K562 (cell line): ENCODE measurements around the gene ITPKB.
"Not testable (repeated sequence)": the region's sequence is repeated elsewhere in the genome, so short reads cannot be mapped to it uniquely, and the experiment has no call there.

Experiments
- CTCF ChIP-seq, 3 experiments: IDR thresholded peaks in 2 of 3; conservative IDR thresholded peaks in 1 of 3; 2 replicates each; pipeline ENCODE4 v1.5.1; 2011 to 2012; ENCODE audit warnings: low read length in 3 of 3, mild to moderate bottlenecking in 3 of 3, control low read depth in 2 of 3, improper control_type of control experiment in 1 of 3, inconsistent platforms in 1 of 3, low read depth in 1 of 3, mixed read lengths in 1 of 3, moderate library complexity in 1 of 3; ENCODE audit not compliant: insufficient read depth in 2 of 3
- FOXA1 ChIP-seq: fragments of 450-650 bp; IDR thresholded peaks from 2 replicates; pipeline ENCODE4 v1.6.1; 2016; ENCODE audit warnings: mild to moderate bottlenecking, borderline replicate concordance
- KAT7 ChIP-seq: sonication (generic); formaldehyde crosslinking; IDR thresholded peaks from 2 replicates; pipeline ENCODE4 v1.8.0; 2022; ENCODE audit warnings: missing genetic modification reagents, mild to moderate bottlenecking, borderline replicate concordance
- PCBP2 ChIP-seq: fragments of 200-400 bp; formaldehyde crosslinking; IDR thresholded peaks from 2 replicates; pipeline ENCODE4 v1.6.1; 2018; ENCODE audit warnings: low read length, low read depth, mild to moderate bottlenecking, moderate library complexity; ENCODE audit not compliant: poor library complexity, severe bottlenecking
- POLR2A ChIP-seq: fragments of 450-650 bp; conservative IDR thresholded peaks from 2 replicates; pipeline ENCODE4 v1.6.1; 2016
- SMARCB1 ChIP-seq: IDR thresholded peaks from 2 replicates; pipeline ENCODE4 v1.6.1; 2011; ENCODE audit warnings: improper control_type of control experiment, low read depth; ENCODE audit not compliant: insufficient read length
- U2AF1 ChIP-seq: fragments of 200-400 bp; formaldehyde crosslinking; optimal IDR thresholded peaks from 2 replicates; pipeline ENCODE3; 2017; ENCODE audit warnings: mild to moderate bottlenecking, low read depth, low read length, moderate library complexity
- USF2 ChIP-seq: sonication (generic); formaldehyde crosslinking; IDR thresholded peaks from 2 replicates; pipeline ENCODE4 v1.5.0; 2020; ENCODE audit warnings: missing genetic modification reagents
- ZKSCAN8 ChIP-seq: fragments of 200-800 bp; sonication (Bioruptor generic); IDR thresholded peaks from 2 replicates; pipeline ENCODE4 v1.6.1; 2016; ENCODE audit warnings: missing genetic modification characterization, missing compliant biosample characterization
- TF ChIP-seq, protein P1 (sequence below): sonication (generic); formaldehyde crosslinking; IDR thresholded peaks from 2 replicates; pipeline ENCODE4 v1.8.1; 2022; ENCODE audit warnings: missing genetic modification reagents

DNA sequence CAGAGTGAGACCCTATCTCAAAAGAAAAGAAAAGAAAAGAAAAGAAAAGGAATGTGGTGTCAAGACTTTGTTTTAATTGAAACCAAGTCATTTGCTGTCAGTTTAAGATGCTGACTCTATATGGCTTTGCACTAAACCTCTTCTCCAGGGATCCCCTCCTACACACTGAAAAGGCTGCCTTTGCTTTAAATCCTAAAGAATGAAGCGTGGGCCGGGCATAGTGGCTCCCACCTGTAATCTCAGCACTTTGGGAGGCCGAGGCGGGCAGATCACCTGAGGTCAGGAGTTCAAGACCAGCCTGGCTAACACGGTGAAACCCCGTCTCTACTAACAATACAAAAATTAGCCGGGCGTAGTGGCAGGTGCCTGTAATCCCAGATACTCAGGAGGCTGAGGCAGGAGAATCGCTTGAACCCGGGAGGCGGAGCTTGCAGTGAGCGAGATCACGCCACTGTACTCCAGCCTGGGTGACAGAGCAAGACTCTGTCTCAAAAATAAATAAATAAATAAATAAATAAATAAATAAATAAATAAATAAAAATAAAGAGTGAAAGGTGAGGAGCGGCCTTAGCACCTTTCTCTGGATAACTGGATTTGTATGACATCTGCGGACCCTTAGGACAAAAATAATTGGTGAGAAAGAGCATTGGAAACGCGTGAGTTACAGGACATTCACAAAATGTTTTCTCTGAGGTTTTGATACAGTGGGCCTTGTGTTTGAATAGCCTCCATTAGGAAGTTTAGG lies 8.6 kb upstream of the ITPKB start:
- TF ChIP-seq, protein P1, sequence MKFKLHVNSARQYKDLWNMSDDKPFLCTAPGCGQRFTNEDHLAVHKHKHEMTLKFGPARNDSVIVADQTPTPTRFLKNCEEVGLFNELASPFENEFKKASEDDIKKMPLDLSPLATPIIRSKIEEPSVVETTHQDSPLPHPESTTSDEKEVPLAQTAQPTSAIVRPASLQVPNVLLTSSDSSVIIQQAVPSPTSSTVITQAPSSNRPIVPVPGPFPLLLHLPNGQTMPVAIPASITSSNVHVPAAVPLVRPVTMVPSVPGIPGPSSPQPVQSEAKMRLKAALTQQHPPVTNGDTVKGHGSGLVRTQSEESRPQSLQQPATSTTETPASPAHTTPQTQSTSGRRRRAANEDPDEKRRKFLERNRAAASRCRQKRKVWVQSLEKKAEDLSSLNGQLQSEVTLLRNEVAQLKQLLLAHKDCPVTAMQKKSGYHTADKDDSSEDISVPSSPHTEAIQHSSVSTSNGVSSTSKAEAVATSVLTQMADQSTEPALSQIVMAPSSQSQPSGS = not testable (repeated sequence)
- TF ChIP-seq SMARCB1; PCBP2; U2AF1; USF2 (CRISPR knock-in tag); ZKSCAN8; CTCF (IDR thresholded peaks at IDR 0.05 in 2 of 3, conservative IDR thresholded peaks at IDR 0.05 in 1 of 3; ENCODE audit: insufficient read depth in 2 of 3, low read depth in 1 of 3, low read length in 3 of 3); FOXA1; KAT7 (CRISPR knock-in tag); POLR2A: not testable (repeated sequence)
